Fibroblast of lung (primary cell): ENCODE measurements around the gene ELAVL1. TPM values are rescaled to one million over a fixed set of nuclear protein-coding genes. Genes with fewer than 3 reads are reported as not detected.

Experiments used
- DNase-seq, 2 donors: peaks; one replicate each; pipeline versions ENCODE4 v3.0.0 to v3.0.0-alpha.2; 2010; ENCODE audit warnings: low read depth in 2 of 2
- H2AFZ ChIP-seq: 2 replicates; pipeline ENCODE4 v1.5.1; 2012; ENCODE audit warnings: low read length, control low read depth, inconsistent platforms
- H3K27ac ChIP-seq: 2 replicates; pipeline ENCODE4 v1.5.1; 2011; ENCODE audit warnings: low read length, control low read depth; ENCODE audit not compliant: insufficient read depth
- H3K27me3 ChIP-seq: 2 replicates; pipeline ENCODE4 v1.5.1; 2011; ENCODE audit warnings: mild to moderate bottlenecking, low read length; ENCODE audit not compliant: control insufficient read depth, insufficient read depth
- H3K36me3 ChIP-seq: 2 replicates; pipeline ENCODE4 v1.5.1; 2011; ENCODE audit warnings: low read length; ENCODE audit not compliant: control insufficient read depth, insufficient read depth
- H3K4me1 ChIP-seq: 2 replicates; pipeline ENCODE4 v1.5.1; 2011; ENCODE audit warnings: low read length; ENCODE audit not compliant: control insufficient read depth, insufficient read depth; ENCODE audit errors: extremely low read depth
- H3K4me2 ChIP-seq: 2 replicates; pipeline ENCODE4 v1.5.1; 2011; ENCODE audit warnings: low read length, control low read depth; ENCODE audit not compliant: insufficient read depth; ENCODE audit errors: extremely low read depth
- H3K4me3 ChIP-seq, 4 experiments: fragments of 200-600 bp in 1 of 4; sonication (generic) in 1 of 4; replicated peaks in 1 of 4; 2 replicates each; pipeline ENCODE4 v1.5.1; 2011 to 2016; ENCODE audit warnings: low read length in 4 of 4, low read depth in 3 of 4, mild to moderate bottlenecking in 3 of 4, control low read depth in 2 of 4, inconsistent platforms in 1 of 4, mixed read lengths in 1 of 4; ENCODE audit not compliant: insufficient read depth in 1 of 4; ENCODE audit errors: control extremely low read depth in 1 of 4
- H3K79me2 ChIP-seq: 2 replicates; pipeline ENCODE4 v1.5.1; 2012; ENCODE audit warnings: mild to moderate bottlenecking, low read length, inconsistent platforms; ENCODE audit not compliant: control insufficient read depth, insufficient read depth
- H3K9ac ChIP-seq: 2 replicates; pipeline ENCODE4 v1.5.1; 2011; ENCODE audit warnings: mild to moderate bottlenecking, low read length, control low read depth; ENCODE audit not compliant: insufficient read depth
- H3K9me3 ChIP-seq: 2 replicates; pipeline ENCODE4 v1.5.1; 2012; ENCODE audit warnings: low read depth, low read length; ENCODE audit not compliant: control insufficient read depth, insufficient read depth
- H4K20me1 ChIP-seq: 2 replicates; pipeline ENCODE4 v1.5.1; 2011; ENCODE audit warnings: low read length; ENCODE audit not compliant: control insufficient read depth, insufficient read depth; ENCODE audit errors: extremely low read depth
- EZH2 ChIP-seq: IDR thresholded peaks from 2 replicates; pipeline ENCODE4 v1.5.1; 2012; ENCODE audit warnings: low read length, control low read depth, mild to moderate bottlenecking; ENCODE audit errors: missing control alignments
- polyA plus RNA-seq, 2 donors: library from polyadenylated mRNA; depleted of rRNA in 1 of 2; stranded (reverse) in 1 of 2; unstranded in 1 of 2; fragments of >200 nt; gene quantifications; 2 replicates each; pipeline ENCODE4 v1.2.1, GENCODE V29; 2011 to 2012; ENCODE audit warnings: missing spikeins in 1 of 2
- total RNA-seq: library from RNA; depleted of rRNA; stranded (reverse); fragments of >200 nt; gene quantifications from 2 replicates; pipeline ENCODE4 v1.2.1, GENCODE V29; 2014
- TF ChIP-seq, protein P1 (sequence below), 2 donors: IDR thresholded peaks in 1 of 2; conservative IDR thresholded peaks in 1 of 2; 1 replicate in 1 of 2; 2 replicates in 1 of 2; pipeline ENCODE4 v1.5.1; 2011 to 2012; ENCODE audit warnings: low read length in 2 of 2, control low read depth in 1 of 2, inconsistent platforms in 1 of 2, low read depth in 1 of 2, mild to moderate bottlenecking in 1 of 2

Gene ELAVL1
- total and polyA plus RNA-seq, 2 donors (not counting 1 experiment from before 2014, with no cell fraction given), result 15.2 to 61.6 TPM

DNA sequence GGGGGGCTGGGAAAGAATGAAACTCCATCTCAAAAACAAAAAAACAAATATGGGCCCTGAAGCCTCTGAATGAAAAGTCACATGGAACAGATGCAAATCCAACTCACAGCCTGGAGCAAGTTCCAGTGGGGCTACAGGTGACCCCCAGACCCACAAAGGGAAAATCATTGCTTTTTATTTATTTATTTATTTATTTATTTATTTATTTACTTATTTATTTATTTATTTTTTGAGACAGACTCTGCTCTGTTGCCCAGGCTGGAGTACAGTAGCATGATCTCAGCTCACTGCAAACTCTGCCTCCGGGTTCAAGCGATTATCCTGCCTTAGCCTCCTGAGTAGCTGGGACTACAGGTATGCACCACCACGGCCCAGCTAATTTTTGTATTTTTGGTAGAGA, 33.8 kb upstream of the ELAVL1 start:
- Histone ChIP-seq H3K4me1 (no peaks in the 10 kb centered on the region), H3K27me3 (peaks cover 2% of the 10 kb centered on the region), H3K36me3 (no peaks in the 10 kb centered on the region), H3K9me3 (no peaks in the 10 kb centered on the region), H2AFZ (no peak overlapping the region), H3K79me2 (no peaks in the 10 kb centered on the region), H3K4me2 (no peak overlapping the region), H4K20me1 (no peaks in the 10 kb centered on the region), H3K9ac (no peak overlapping the region), H3K4me3 (no peak overlapping the region), H3K27ac (no peak overlapping the region)
- no peak for DNase-seq
- TF ChIP-seq EZH2, result no peak
- TF ChIP-seq, protein P1, sequence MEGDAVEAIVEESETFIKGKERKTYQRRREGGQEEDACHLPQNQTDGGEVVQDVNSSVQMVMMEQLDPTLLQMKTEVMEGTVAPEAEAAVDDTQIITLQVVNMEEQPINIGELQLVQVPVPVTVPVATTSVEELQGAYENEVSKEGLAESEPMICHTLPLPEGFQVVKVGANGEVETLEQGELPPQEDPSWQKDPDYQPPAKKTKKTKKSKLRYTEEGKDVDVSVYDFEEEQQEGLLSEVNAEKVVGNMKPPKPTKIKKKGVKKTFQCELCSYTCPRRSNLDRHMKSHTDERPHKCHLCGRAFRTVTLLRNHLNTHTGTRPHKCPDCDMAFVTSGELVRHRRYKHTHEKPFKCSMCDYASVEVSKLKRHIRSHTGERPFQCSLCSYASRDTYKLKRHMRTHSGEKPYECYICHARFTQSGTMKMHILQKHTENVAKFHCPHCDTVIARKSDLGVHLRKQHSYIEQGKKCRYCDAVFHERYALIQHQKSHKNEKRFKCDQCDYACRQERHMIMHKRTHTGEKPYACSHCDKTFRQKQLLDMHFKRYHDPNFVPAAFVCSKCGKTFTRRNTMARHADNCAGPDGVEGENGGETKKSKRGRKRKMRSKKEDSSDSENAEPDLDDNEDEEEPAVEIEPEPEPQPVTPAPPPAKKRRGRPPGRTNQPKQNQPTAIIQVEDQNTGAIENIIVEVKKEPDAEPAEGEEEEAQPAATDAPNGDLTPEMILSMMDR (conservative IDR thresholded peaks at IDR 0.05 in 1 of 2, IDR thresholded peaks at IDR 0.05 in 1 of 2; ENCODE audit: low read depth in 1 of 2, low read length in 2 of 2), result no peak

DNA sequence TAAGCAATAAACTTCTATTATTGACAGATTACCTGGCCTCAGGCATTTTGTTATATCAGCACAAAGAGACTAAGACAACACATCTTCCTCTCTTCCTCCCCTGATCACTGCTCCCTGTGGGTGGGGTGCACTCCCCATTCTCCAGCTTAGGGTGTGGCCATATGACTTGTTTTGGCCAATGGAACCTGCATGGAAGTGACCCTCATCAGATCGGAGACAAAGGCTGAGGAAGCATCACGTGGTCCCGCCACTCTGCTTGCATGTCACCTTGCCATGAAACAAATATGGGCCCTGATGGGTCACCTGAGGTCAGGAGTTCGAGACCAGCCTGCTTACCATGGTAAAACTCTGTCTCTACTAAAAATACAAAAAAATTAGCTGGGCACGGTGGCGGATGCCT, 33.4 kb upstream of the ELAVL1 start:
- Histone ChIP-seq H3K36me3 (no peaks in the 10 kb centered on the region), H3K27me3 (peaks cover 2% of the 10 kb centered on the region), H3K4me1 (no peaks in the 10 kb centered on the region), H3K27ac (no peak overlapping the region), H2AFZ (no peak overlapping the region), H3K79me2 (no peaks in the 10 kb centered on the region), H3K4me2 (no peak overlapping the region), H4K20me1 (no peaks in the 10 kb centered on the region), H3K9me3 (no peaks in the 10 kb centered on the region), H3K4me3 (no peak overlapping the region), H3K9ac (no peak overlapping the region)
- DNase-seq, result no peak
- no peak for TF ChIP-seq EZH2
- TF ChIP-seq, protein P1 (conservative IDR thresholded peaks at IDR 0.05 in 1 of 2, IDR thresholded peaks at IDR 0.05 in 1 of 2; ENCODE audit: low read depth in 1 of 2, low read length in 2 of 2), result no peak

DNA sequence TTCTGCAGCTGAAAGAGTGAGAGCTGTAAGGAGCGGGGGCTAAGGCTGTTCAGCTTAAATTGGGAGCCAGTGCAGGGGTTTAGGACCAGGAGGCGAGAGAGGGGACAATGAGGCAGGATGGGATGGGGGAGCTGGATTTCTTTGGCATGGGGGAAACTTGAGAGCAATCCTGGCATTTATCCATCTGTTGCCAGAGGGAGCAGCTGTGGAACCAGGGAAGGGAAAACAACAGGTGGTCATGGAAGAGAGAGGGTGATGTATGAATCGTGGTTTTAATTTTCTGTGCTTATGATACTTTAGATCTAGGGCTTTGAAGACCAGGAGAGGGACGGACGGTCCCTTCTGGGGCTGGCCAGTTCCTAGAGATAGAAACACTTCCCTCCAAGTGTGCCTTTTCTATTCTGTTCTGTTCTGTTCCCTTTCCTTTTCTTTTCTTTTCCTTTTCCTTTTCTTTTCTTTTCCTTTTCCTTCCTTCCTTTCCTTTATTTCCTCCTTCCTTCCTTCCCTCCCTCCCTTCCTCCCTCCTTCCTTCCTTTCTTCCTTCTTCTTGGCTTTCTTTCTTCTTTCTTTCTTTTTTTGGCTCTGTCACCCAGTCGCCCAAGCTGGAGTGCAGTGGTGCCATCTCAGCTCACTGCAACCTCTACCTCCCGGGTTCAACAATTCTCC, 31.1 kb upstream of the ELAVL1 start:
- Histone ChIP-seq H3K4me2 (no peak overlapping the region), H2AFZ (no peak overlapping the region), H3K9me3 (no peaks in the 10 kb centered on the region), H3K4me1 (no peaks in the 10 kb centered on the region), H4K20me1 (no peaks in the 10 kb centered on the region), H3K36me3 (no peaks in the 10 kb centered on the region), H3K9ac (no peak overlapping the region), H3K27ac (no peak overlapping the region), H3K27me3 (peaks cover 2% of the 10 kb centered on the region), H3K79me2 (no peaks in the 10 kb centered on the region), H3K4me3 (no peak overlapping the region)
- TF ChIP-seq, protein P1 (conservative IDR thresholded peaks at IDR 0.05 in 1 of 2, IDR thresholded peaks at IDR 0.05 in 1 of 2; ENCODE audit: low read depth in 1 of 2, low read length in 2 of 2), result no peak
- TF ChIP-seq EZH2, result no peak
- DNase-seq, result no peak
